K562 (cell line): ENCODE measurements around the gene AK4. TPM values are rescaled to one million over a fixed set of nuclear protein-coding genes. Genes with fewer than 3 reads are reported as not detected.

Experiments used
- CHAMP1 ChIP-seq: fragments of 450-650 bp; IDR thresholded peaks from 2 replicates; pipeline ENCODE4 v1.6.1; 2016; ENCODE audit warnings: mild to moderate bottlenecking
- CHD4 ChIP-seq: fragments of 200-600 bp; sonication (generic); IDR thresholded peaks from 3 replicates; pipeline ENCODE4 v1.6.1; 2012; ENCODE audit warnings: low read depth, mild to moderate bottlenecking, mixed read lengths, low read length, inconsistent platforms; ENCODE audit not compliant: insufficient read depth, insufficient replicate concordance, poor library complexity, severe bottlenecking
- E2F3 ChIP-seq: fragments of 250-450 bp; sonication (Bioruptor Pico); IDR thresholded peaks from 2 replicates; pipeline ENCODE4 v1.4.0; 2020; ENCODE audit warnings: mild to moderate bottlenecking
- FIP1L1 ChIP-seq: fragments of 200-400 bp; formaldehyde crosslinking; IDR thresholded peaks from 2 replicates; pipeline ENCODE4 v1.6.1; 2018; ENCODE audit warnings: mild to moderate bottlenecking, low read depth, low read length; ENCODE audit not compliant: poor library complexity, severe bottlenecking
- GATAD2A ChIP-seq: fragments of 450-650 bp; IDR thresholded peaks from 2 replicates; pipeline ENCODE4 v1.6.1; 2017
- MCM3 ChIP-seq: fragments of 450-650 bp; IDR thresholded peaks from 2 replicates; pipeline ENCODE4 v1.6.1; 2016
- NFYB ChIP-seq: IDR thresholded peaks from 2 replicates; pipeline ENCODE4 v1.6.1; 2011; ENCODE audit warnings: mild to moderate bottlenecking, moderate library complexity; ENCODE audit not compliant: insufficient read length; ENCODE audit errors: extremely low read depth
- PHB ChIP-seq: fragments of 250-450 bp; sonication (Bioruptor Pico); IDR thresholded peaks from 2 replicates; pipeline ENCODE4 v1.5.0; 2021
- PTTG1 ChIP-seq: fragments of 450-650 bp; IDR thresholded peaks from 2 replicates; pipeline ENCODE4 v1.6.1; 2016; ENCODE audit warnings: low read depth, mild to moderate bottlenecking, missing genetic modification characterization, missing compliant biosample characterization
- SAFB2 ChIP-seq: fragments of 200-400 bp; formaldehyde crosslinking; IDR thresholded peaks from 2 replicates; pipeline ENCODE4 v1.6.1; 2018; ENCODE audit warnings: borderline replicate concordance, low read length, low read depth, moderate library complexity; ENCODE audit not compliant: severe bottlenecking
- SIX5 ChIP-seq, 2 experiments: IDR thresholded peaks; 2 replicates each; pipeline ENCODE4 v1.6.1; 2011; ENCODE audit warnings: low read length in 2 of 2, borderline replicate concordance in 1 of 2, low read depth in 1 of 2, mild to moderate bottlenecking in 1 of 2, moderate library complexity in 1 of 2; ENCODE audit not compliant: insufficient read depth in 1 of 2
- SREBF1 ChIP-seq: fragments of 150-350 bp; IDR thresholded peaks from 2 replicates; pipeline ENCODE4 v1.6.1; 2014; ENCODE audit warnings: antibody characterized with exemption, low read depth, low read length, borderline replicate concordance
- TRIM25 ChIP-seq: fragments of 450-650 bp; IDR thresholded peaks from 2 replicates; pipeline ENCODE4 v1.7.0; 2016; ENCODE audit warnings: borderline replicate concordance
- ZBTB11 ChIP-seq, 3 experiments: fragments of 200-800 bp in 1 of 3; fragments of 250-450 bp in 1 of 3; fragments of 450-650 bp in 1 of 3; sonication (Bioruptor Pico) in 1 of 3; sonication (Bioruptor generic) in 1 of 3; formaldehyde crosslinking in 1 of 3; IDR thresholded peaks; 2 replicates each; pipeline versions ENCODE4 v1.6.1 to v1.8.0; 2016 to 2022; ENCODE audit warnings: mild to moderate bottlenecking in 2 of 3, missing genetic modification characterization in 2 of 3, missing compliant biosample characterization in 1 of 3, moderate library complexity in 1 of 3
- ZBTB12 ChIP-seq: fragments of 250-450 bp; sonication (Bioruptor Pico); IDR thresholded peaks from 2 replicates; pipeline ENCODE4 v1.4.0; 2020
- ZFP36 ChIP-seq: fragments of 150-350 bp; IDR thresholded peaks from 2 replicates; pipeline ENCODE4 v1.6.1; 2018; ENCODE audit warnings: low read length, low read depth; ENCODE audit not compliant: partially characterized antibody
- ZNF133 ChIP-seq: fragments of 250-450 bp; sonication (Bioruptor Pico); IDR thresholded peaks from 2 replicates; pipeline ENCODE4 v1.4.0; 2020; ENCODE audit warnings: mild to moderate bottlenecking
- ZNF263 ChIP-seq: sonication (generic); formaldehyde crosslinking; IDR thresholded peaks from 2 replicates; pipeline ENCODE4 v1.8.0; 2022; ENCODE audit warnings: mild to moderate bottlenecking, missing genetic modification reagents, borderline replicate concordance
- ZZZ3 ChIP-seq: fragments of 450-650 bp; IDR thresholded peaks from 2 replicates; pipeline ENCODE4 v1.6.1; 2016; ENCODE audit warnings: antibody characterized with exemption, mild to moderate bottlenecking, moderate library complexity
- polyA plus RNA-seq, 8 experiments: library from polyadenylated mRNA; depleted of rRNA in 4 of 8; stranded (reverse) in 5 of 8; unstranded in 3 of 8; fragments of >200 nt; fragmentation: Nextera tagmentation in 2 of 8; fragmentation: Illumina TruSeq in 1 of 8; extraction: Ambion mirVana in 2 of 8; extraction: Trizol in 1 of 8; gene quantifications; 2 replicates each; pipeline versions ENCODE4 v1.2.1 to v1.2.3, GENCODE V29; 2011 to 2014; ENCODE audit warnings: inconsistent platforms in 1 of 8, missing spikeins in 1 of 8
- total RNA-seq, 7 experiments: library from RNA; depleted of rRNA in 6 of 7; stranded (reverse); fragments of >200 nt in 6 of 7; fragmentation: Illumina TruSeq in 2 of 7; extraction: Trizol in 2 of 7; gene quantifications; 2 replicates each; pipeline versions ENCODE4 v1.2.1 to v1.2.3, GENCODE V29; 2011 to 2021; ENCODE audit warnings: low replicate concordance in 1 of 7

Gene AK4
- total and polyA plus RNA-seq, 9 of the 15 experiments (the other 6 are each of a cell fraction or from before 2014, with no cell fraction given) = 10.4 to 96.6 (median 21.5) TPM

GRCh38 chr1:65279070-65279779, 131.2 kb downstream of the AK4 start (continued):
- TF ChIP-seq ZNF133 (CRISPR knock-in tag) = no peak
- TF ChIP-seq ZBTB12 (CRISPR knock-in tag) = no peak
- TF ChIP-seq CHAMP1 = no peak
- TF ChIP-seq PHB = no peak
- TF ChIP-seq SREBF1 = no peak
- TF ChIP-seq CHD4 = no peak
- no peak for TF ChIP-seq E2F3
- TF ChIP-seq TRIM25 = no peak
- no peak for TF ChIP-seq ZFP36
- TF ChIP-seq FIP1L1 = no peak
- TF ChIP-seq ZNF263 (CRISPR knock-in tag) = no peak
- no peak for TF ChIP-seq GATAD2A
- TF ChIP-seq MCM3 = no peak
- no peak for TF ChIP-seq SIX5 (IDR thresholded peaks at IDR 0.05; ENCODE audit: borderline replicate concordance in 1 of 2, insufficient read depth in 1 of 2, low read depth in 1 of 2, low read length in 2 of 2)
- TF ChIP-seq NFYB = no peak
- no peak for TF ChIP-seq ZBTB11 (CRISPR knock-in tag; IDR thresholded peaks at IDR 0.05)
- TF ChIP-seq PTTG1 = no peak
- TF ChIP-seq ZZZ3 = no peak
- no peak for TF ChIP-seq SAFB2
